H1 (cell line): ENCODE measurements around the gene CHD3.

Experiments used
- ASH2L ChIP-seq: fragments of 200-600, 300-600 bp; sonication (generic); IDR thresholded peaks from one replicate; pipeline ENCODE4 v1.7.1; 2017; ENCODE audit warnings: low read length
- BCL11A ChIP-seq, 2 experiments: IDR thresholded peaks; one replicate each; pipeline ENCODE4 v1.6.1; 2011; ENCODE audit warnings: low read depth in 2 of 2, low read length in 2 of 2, mild to moderate bottlenecking in 2 of 2
- CTCF ChIP-seq, 3 experiments: IDR thresholded peaks; 1 replicate in 2 of 3; 2 replicates in 1 of 3; pipeline versions ENCODE4 v1.5.1 to v1.6.1; 2011; ENCODE audit warnings: low read length in 3 of 3, mild to moderate bottlenecking in 3 of 3, inconsistent platforms in 2 of 3, low read depth in 1 of 3, moderate library complexity in 1 of 3; ENCODE audit not compliant: insufficient read depth in 1 of 3; ENCODE audit errors: control extremely low read depth in 1 of 3
- EZH2 ChIP-seq: fragments of 200-600 bp; sonication (generic); IDR thresholded peaks from 2 replicates; pipeline ENCODE4 v1.7.1; 2012; ENCODE audit warnings: low read depth, mild to moderate bottlenecking, moderate library complexity, low read length, inconsistent platforms; ENCODE audit not compliant: severe bottlenecking
- KDM5A ChIP-seq: fragments of 200-600 bp; IDR thresholded peaks from 2 replicates; pipeline ENCODE4 v1.7.1; 2012; ENCODE audit warnings: mild to moderate bottlenecking, low read length, inconsistent platforms, mixed read lengths
- POLR2A ChIP-seq, 2 experiments: IDR thresholded peaks; 1 replicate in 1 of 2; 2 replicates in 1 of 2; pipeline ENCODE4 v1.6.1; 2011; ENCODE audit warnings: low read depth in 2 of 2, low read length in 2 of 2, mild to moderate bottlenecking in 2 of 2; ENCODE audit errors: control extremely low read depth in 1 of 2
- SP4 ChIP-seq: IDR thresholded peaks from 2 replicates; pipeline ENCODE4 v1.6.1; 2012; ENCODE audit warnings: low read length, inconsistent platforms
- TBP ChIP-seq: IDR thresholded peaks from 2 replicates; pipeline ENCODE4 v1.6.1; 2011; ENCODE audit warnings: low read depth, low read length, improper control_type of control experiment
- TEAD4 ChIP-seq: IDR thresholded peaks from 2 replicates; pipeline ENCODE4 v1.6.1; 2012; ENCODE audit warnings: low read depth, low read length, inconsistent platforms, mixed read lengths
- USF2 ChIP-seq: IDR thresholded peaks from 2 replicates; pipeline ENCODE4 v1.6.1; 2011; ENCODE audit warnings: low read length, improper control_type of control experiment
- ZNF274 ChIP-seq: IDR thresholded peaks from 2 replicates; pipeline ENCODE4 v1.7.0; 2012; ENCODE audit warnings: low read length, borderline replicate concordance; ENCODE audit errors: extremely low read depth

- no peak for TF ChIP-seq TEAD4
- TF ChIP-seq CTCF (IDR thresholded peaks at IDR 0.05; ENCODE audit: control extremely low read depth in 1 of 3, insufficient read depth in 1 of 3, low read depth in 1 of 3, low read length in 3 of 3) = no peak
- TF ChIP-seq KDM5A = no peak
- no peak for TF ChIP-seq TBP
- TF ChIP-seq USF2 = no peak
- TF ChIP-seq EZH2 = no peak
- TF ChIP-seq ASH2L = no peak
- TF ChIP-seq ZNF274 = no peak
- TF ChIP-seq BCL11A (IDR thresholded peaks at IDR 0.05; ENCODE audit: low read depth in 2 of 2, low read length in 2 of 2) = no peak
- TF ChIP-seq SP4 = no peak
- no peak for TF ChIP-seq POLR2A (IDR thresholded peaks at IDR 0.05; ENCODE audit: control extremely low read depth in 1 of 2, low read depth in 2 of 2, low read length in 2 of 2)
Measured at GRCh38 chr17:7940034-7940433, 51.4 kb downstream of the CHD3 start.
